Adipose tissue (tissue), 3 donors: ENCODE results near the gene PLXNA1. TPM values are rescaled to one million over a fixed set of nuclear protein-coding genes. Genes with fewer than 3 reads are reported as not detected.

Experiments
- H3K27ac ChIP-seq: one replicate; pipeline ENCODE4 v1.5.1; 2013; ENCODE audit warnings: low read depth, low read length
- WGBS, 3 donors: extraction: QIAGEN DNeasy Blood & Tissue Kit; methylation state at CpG; one replicate each; pipeline ENCODE4 v1.1.7; 2013; 5-methylcytosine and 5-hydroxymethylcytosine counted together
- polyA plus RNA-seq, 3 donors: library from polyadenylated mRNA; stranded (reverse); fragments of 200-250 nt; gene quantifications; one replicate each; pipeline ENCODE4 v1.2.3, GENCODE V29; 2013
- donor health status: healthy with polysubstance abuse.
- donor health status: Bipolar disorder and iron deficiency.
- donor health status: healthy.

PLXNA1 gene
- polyA plus RNA-seq, 3 donors = 5.6 to 12.3 (median 7.4) TPM

- no peak overlapping the region for H3K27ac ChIP-seq
- WGBS, 3 donors = 2 to 8% (median 5%) methylated on average over 12 of the region's 12 CpGs
Measured at GRCh38 chr3:126982126-126982470, 817 bp upstream of the PLXNA1 start.

GRCh38 chr3:126983276-126983652 is 349 bp downstream of the PLXNA1 start:
- 0 to 1% (median 0%) methylated on average over 25 to 69 of the region's 70 CpGs for WGBS, 3 donors
- no peak overlapping the region for H3K27ac ChIP-seq

- 1 to 2% (median 1%) methylated on average over 55 to 61 of the region's 61 CpGs for WGBS, 3 donors
- no peak overlapping the region for H3K27ac ChIP-seq
Measured at GRCh38 chr3:126983653-126984390, 907 bp downstream of the PLXNA1 start.

- H3K27ac ChIP-seq = no peak overlapping the region
- 53 to 60% (median 56%) methylated on average over 20 to 21 of the region's 21 CpGs for WGBS, 3 donors
Measured at GRCh38 chr3:126984391-126985131, 1.6 kb downstream of the PLXNA1 start.

- H3K27ac ChIP-seq = no peak overlapping the region
- WGBS, 3 donors = 68 to 87% (median 78%) methylated on average over 12 to 17 of the region's 17 CpGs
Measured at GRCh38 chr3:126985132-126985985, 2.4 kb downstream of the PLXNA1 start.

GRCh38 chr3:126986001-126986400 is 3.1 kb downstream of the PLXNA1 start:
- no peak overlapping the region for H3K27ac ChIP-seq
- 36 to 68% (median 62%) methylated on average over 9 of the region's 9 CpGs for WGBS, 3 donors

- 63 to 69% (median 69%) methylated on average over 4 of the region's 4 CpGs for WGBS, 3 donors
- no peak overlapping the region for H3K27ac ChIP-seq
Measured at GRCh38 chr3:126987129-126987528, 4.2 kb downstream of the PLXNA1 start.

GRCh38 chr3:126987596-126987995 is 4.7 kb downstream of the PLXNA1 start:
- H3K27ac ChIP-seq = no peak overlapping the region
- 86 to 92% (median 89%) methylated on average over 8 of the region's 8 CpGs for WGBS, 3 donors

- 91 to 95% (median 94%) methylated on average over 19 to 26 of the region's 26 CpGs for WGBS, 3 donors
- no peak overlapping the region for H3K27ac ChIP-seq
Measured at GRCh38 chr3:126988451-126989021, 5.6 kb downstream of the PLXNA1 start.

- H3K27ac ChIP-seq = no peak overlapping the region
- WGBS, 3 donors = 90 to 92% (median 91%) methylated on average over 36 of the region's 36 CpGs
Measured at GRCh38 chr3:126989316-126990023, 6.6 kb downstream of the PLXNA1 start.

- 89 to 91% (median 91%) methylated on average over 10 of the region's 10 CpGs for WGBS, 3 donors
- no peak overlapping the region for H3K27ac ChIP-seq
Measured at GRCh38 chr3:126990024-126990700, 7.2 kb downstream of the PLXNA1 start.

- H3K27ac ChIP-seq = no peak overlapping the region
- WGBS, 3 donors = 80 to 97% (median 95%) methylated on average over 4 to 5 of the region's 5 CpGs
Measured at GRCh38 chr3:126990890-126991289, 8.0 kb downstream of the PLXNA1 start.

- H3K27ac ChIP-seq = no peak overlapping the region
- WGBS, 3 donors = 81 to 87% (median 85%) methylated on average over 23 to 24 of the region's 24 CpGs
Measured at GRCh38 chr3:126991366-126992200, 8.7 kb downstream of the PLXNA1 start.

GRCh38 chr3:126992216-126992615 is 9.3 kb downstream of the PLXNA1 start:
- 91 to 97% (median 96%) methylated on average over 7 of the region's 7 CpGs for WGBS, 3 donors
- no peak overlapping the region for H3K27ac ChIP-seq

- WGBS, 3 donors = 90 to 93% (median 90%) methylated on average over 8 of the region's 8 CpGs
- no peak overlapping the region for H3K27ac ChIP-seq
Measured at GRCh38 chr3:126992776-126993175, 9.9 kb downstream of the PLXNA1 start.

GRCh38 chr3:126993436-126993835 is 10.5 kb downstream of the PLXNA1 start:
- H3K27ac ChIP-seq = no peak overlapping the region

More at GRCh38 chr3:126993436-126993835, 10.5 kb downstream of the PLXNA1 start:
- WGBS, 3 donors = 92 to 98% (median 95%) methylated on average over 8 to 9 of the region's 9 CpGs
